ENCODE measurements around the gene OR13J1. TPM values are rescaled to one million over a fixed set of nuclear protein-coding genes. Genes with fewer than 3 reads are reported as not detected.

The OR13J1 gene
- total and polyA plus RNA-seq, 2 experiments from 2014 or later: 0.15 TPM; not detected in 1

GRCh38 chr9:35839926-35840325, 30.3 kb downstream of the OR13J1 start:
- H3K4me3 Mint-ChIP-seq: no peak overlapping the region
- no peaks in the 10 kb centered on the region; the same call in 1 of the 2 replicates for H4K20me1 ChIP-seq (replicated peaks; ENCODE audit: insufficient read depth)
- H3K27me3 Mint-ChIP-seq (ENCODE audit: insufficient read depth, low read depth, poor library complexity): peaks cover 5% of the 10 kb centered on the region
- H3F3A ChIP-seq (replicated peaks; ENCODE audit: low read depth): no peaks in the 10 kb centered on the region
- H3K36me3 ChIP-seq (ENCODE audit: insufficient read depth): no peaks in the 10 kb centered on the region
- DNase-seq (ENCODE audit: low spot score) (no peak), ATAC-seq (no peak)
- H3K27ac Mint-ChIP-seq: no peak overlapping the region
- peaks cover 24% of the 10 kb centered on the region for H3K4me1 Mint-ChIP-seq
- H3K4me1 ChIP-seq (ENCODE audit: insufficient read depth): peaks cover 14% of the 10 kb centered on the region
- no peaks in the 10 kb centered on the region for H3K27me3 ChIP-seq (ENCODE audit: insufficient read depth)
- no peaks in the 10 kb centered on the region for H3K9me3 Mint-ChIP-seq
- H3K4me3 ChIP-seq: no peak overlapping the region
- no peak overlapping the region for H3K4me2 ChIP-seq
- H2AFZ ChIP-seq: no peak overlapping the region
- TF ChIP-seq POLR2AphosphoS5 (IDR thresholded peaks at IDR 0.05; ENCODE audit: low read depth) (no peak), STAT1 (IDR thresholded peaks at IDR 0.05; ENCODE audit: unreplicated experiment) (no peak), ZNF462 (CRISPR knock-in tag; IDR thresholded peaks at IDR 0.05) (no peak), NANOG (IDR thresholded peaks at IDR 0.05; ENCODE audit: borderline replicate concordance) (no peak), CTCF (conservative IDR thresholded peaks at IDR 0.05; ENCODE audit: low read depth in 2 of 2) (no peak), JUNB (IDR thresholded peaks at IDR 0.05; ENCODE audit: unreplicated experiment) (no peak), EZH2phosphoT487 (IDR thresholded peaks at IDR 0.05; ENCODE audit: unreplicated experiment) (no peak), REST (IDR thresholded peaks at IDR 0.05; ENCODE audit: unreplicated experiment) (no peak), ZNF331 (CRISPR knock-in tag; IDR thresholded peaks at IDR 0.05; ENCODE audit: low read depth) (no peak), ETS1 (IDR thresholded peaks at IDR 0.05) (no peak), EZH2 (IDR thresholded peaks at IDR 0.05; ENCODE audit: low read depth, unreplicated experiment) (no peak), ZNF114 (CRISPR knock-in tag; IDR thresholded peaks at IDR 0.05) (no peak), CREB1 (CRISPR knock-in tag; IDR thresholded peaks at IDR 0.05; ENCODE audit: low read depth) (no peak)
- H3K9me2 ChIP-seq (ENCODE audit: insufficient read depth): peaks cover 9% of the 10 kb centered on the region; the same call in 1 of the 2 replicates
- no peaks in the 10 kb centered on the region for H3K79me2 ChIP-seq (replicated peaks; ENCODE audit: insufficient read depth)
- no peak overlapping the region for H3K27ac ChIP-seq (ENCODE audit: low read depth)
- no peaks in the 10 kb centered on the region for H3K36me3 Mint-ChIP-seq (ENCODE audit: low read depth)

Data from GM23338 (cell line).